Retina (tissue), 1 donor: Measurements from ENCODE around the gene PTPRD.

ENCODE experiments used
- DNase-seq: peaks from one replicate; pipeline ENCODE4 v3.0.0-alpha.2; 2016

The PTPRD gene

DNA sequence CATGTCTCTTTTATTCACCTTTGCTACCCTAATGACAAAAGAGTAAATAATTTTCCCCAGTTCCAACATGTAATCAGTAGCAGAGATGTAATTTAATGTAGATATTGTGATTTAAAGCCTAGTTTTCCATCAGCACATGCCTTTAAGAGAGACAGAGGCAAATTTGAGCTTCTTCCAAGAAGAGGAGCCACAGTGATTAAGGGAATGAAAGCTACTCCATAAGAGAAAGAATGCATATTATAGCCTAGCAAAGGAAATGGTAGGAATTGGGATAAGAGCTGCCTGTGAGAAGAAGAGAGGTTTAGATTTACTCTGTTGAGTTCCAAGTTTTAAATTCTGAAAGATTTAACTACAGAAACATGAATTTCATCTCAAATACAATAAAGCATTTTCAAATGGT, 2222.2 kb downstream of the PTPRD start:
- no peak for DNase-seq

DNA sequence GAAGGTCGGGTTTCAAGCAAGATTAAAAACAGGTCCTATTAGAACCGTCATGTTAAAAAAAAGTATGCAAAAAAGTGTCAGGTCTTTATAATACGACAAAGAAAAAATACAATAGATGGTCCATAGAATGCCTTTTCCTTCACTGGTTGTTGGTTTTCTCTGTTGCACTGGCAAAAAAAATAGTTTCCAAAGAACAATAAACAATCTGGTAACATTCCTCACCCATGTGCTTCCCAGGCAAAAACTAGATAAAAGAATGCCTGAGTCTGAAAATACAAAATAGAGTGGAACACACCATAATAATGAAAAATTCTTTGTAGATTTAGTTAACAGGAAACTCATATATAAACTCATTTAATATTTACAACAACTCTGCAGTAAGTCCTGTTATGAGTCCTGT, 2223.3 kb downstream of the PTPRD start:
- no peak for DNase-seq

DNA sequence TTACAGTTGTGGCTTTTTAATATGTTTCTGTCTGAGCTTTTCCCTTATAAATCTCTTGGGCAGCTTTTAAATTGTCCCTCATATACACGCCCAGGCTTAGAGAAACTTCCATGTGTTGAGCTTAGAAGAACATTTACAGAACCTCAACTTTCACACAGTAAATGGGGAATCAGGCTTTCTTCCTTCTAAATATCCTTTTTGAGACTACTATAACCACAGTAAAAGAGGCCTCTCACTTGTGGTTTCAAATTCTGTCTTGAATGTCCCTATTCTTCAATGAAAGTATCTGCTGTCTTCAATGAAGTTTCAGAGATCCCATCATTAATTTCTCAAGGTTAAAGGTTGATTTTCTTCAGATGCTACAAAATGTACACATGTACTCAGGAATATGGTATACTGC, 2224.7 kb downstream of the PTPRD start:
- DNase-seq: no peak

DNA sequence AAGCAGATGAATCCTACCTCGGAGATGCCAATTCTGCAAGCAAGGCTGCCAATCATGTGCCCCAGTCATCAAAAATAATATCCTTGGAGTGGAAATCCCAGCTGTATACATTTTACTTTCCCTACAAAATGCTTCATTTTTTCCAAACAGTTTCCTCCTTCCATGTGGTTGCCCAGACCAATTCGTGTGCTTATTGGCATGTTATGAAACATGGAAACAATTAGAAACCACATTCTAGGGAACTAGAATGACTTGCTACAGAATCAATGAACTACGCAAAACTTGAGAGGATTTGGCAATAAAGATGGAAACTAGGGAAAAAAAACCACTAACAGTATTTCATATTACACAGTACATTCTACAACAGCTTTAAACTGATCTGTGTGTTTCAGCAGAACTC, 2228.7 kb downstream of the PTPRD start:
- DNase-seq: no peak

DNA sequence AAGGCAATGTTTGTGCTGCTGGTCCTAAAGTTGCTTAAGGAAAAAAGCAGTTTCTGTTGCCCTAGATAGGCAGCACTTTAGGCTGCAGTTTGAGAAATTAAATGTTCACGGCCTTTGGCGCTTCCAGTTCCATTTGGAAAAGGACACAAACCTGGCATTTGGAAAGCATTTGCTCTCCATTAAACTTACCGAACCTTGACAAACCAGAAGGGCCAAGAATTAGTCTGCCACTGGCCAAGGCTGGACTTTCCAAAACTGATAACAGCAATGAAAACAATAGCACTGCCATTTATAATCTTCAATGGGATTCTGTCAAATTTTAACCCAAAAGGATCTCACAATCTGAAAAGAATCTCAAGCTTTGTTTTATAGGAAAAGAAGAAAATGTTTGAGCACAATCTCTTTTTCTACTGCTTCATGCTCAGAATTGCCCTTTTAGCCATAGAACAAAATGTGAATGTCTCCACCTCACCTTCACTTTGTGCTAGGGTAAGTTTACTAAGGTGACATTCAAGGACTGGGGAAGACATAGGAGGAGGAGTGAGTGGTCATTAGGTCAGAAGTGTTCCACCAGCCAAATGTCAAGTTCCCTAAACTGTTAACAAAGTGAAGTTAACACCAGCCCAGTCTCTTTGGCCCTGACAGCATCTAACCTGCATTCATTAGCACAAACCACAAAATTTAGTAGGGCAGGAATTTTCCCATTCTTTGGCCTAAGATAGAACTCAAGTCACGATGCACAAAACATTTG, 2229.8 kb downstream of the PTPRD start:
- DNase-seq: no peak

DNA sequence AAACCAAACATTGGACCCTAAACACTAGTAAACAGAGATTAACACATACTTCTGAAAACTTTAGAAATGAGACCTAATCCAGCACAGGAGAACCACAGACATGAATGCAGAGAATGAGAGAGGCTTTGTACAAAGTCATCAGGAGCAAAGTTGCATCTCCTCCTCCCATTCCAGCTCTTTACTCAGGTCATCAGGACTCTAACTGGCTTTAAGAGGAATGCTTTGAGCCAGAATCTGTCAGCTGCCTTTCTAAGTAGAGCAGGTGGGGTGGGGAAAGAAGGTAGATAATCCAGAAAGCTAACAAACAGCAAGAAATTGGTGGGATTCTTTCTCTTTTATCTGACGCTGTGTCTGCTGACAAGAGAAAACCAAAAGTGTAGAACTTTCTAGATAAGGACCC, 2230.5 kb downstream of the PTPRD start:
- DNase-seq: no peak

DNA sequence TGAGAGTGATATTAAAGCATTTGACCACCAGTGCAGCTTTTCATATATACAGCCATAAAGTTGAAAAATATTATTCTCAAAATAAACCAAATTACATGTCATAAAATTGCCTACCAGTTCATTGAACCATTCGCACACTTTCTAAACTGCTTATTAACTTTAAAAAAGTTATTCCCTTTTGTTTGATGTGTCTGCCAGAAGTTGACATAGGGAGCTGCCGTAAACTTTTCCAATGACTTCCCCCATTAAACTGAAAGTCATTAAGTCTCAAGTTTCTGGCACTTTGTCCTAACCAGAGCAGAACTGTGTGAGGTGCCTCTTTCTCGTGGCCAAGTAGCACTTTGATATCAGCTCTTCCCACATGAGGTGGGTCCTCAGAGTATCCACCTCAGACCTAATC, 2231.2 kb downstream of the PTPRD start:
- no peak for DNase-seq

DNA sequence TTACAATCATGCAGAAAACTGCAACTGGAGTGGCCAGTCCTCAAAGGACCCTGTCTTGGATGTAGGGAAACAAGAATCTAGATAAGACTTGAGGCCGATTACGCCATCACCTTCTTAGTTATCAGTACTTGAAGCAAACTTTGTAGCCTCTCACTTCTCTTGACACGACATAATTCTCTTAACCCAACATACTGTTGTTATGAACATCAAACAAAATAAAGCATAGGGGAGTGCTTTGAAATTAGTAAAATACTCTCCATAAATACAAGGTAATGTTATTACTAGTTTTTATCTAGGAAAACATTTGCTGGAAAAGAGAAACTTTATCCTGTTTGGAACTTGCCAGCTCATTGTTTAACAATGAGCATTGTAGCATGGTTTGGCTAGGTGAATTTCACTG, 2238.3 kb downstream of the PTPRD start:
- DNase-seq: no peak

DNA sequence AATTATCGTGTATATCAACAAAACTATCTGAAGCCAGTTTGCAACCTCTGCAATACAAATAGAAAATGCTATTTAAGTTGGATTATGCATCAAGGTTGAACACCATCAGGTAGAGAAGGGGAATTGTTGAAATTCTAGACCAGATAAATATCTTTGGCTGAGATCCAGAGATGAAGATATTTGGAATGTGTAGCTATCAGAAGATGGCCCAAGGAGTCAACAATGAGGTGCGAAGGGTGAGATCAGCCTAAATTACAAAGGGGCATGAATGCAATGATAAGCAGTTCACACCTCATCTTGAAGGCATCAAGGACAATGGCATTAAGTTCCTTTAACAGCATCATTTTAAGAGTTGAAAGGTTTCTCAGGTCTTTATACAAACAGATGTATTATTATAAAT, 2241.1 kb downstream of the PTPRD start:
- DNase-seq: no peak

DNA sequence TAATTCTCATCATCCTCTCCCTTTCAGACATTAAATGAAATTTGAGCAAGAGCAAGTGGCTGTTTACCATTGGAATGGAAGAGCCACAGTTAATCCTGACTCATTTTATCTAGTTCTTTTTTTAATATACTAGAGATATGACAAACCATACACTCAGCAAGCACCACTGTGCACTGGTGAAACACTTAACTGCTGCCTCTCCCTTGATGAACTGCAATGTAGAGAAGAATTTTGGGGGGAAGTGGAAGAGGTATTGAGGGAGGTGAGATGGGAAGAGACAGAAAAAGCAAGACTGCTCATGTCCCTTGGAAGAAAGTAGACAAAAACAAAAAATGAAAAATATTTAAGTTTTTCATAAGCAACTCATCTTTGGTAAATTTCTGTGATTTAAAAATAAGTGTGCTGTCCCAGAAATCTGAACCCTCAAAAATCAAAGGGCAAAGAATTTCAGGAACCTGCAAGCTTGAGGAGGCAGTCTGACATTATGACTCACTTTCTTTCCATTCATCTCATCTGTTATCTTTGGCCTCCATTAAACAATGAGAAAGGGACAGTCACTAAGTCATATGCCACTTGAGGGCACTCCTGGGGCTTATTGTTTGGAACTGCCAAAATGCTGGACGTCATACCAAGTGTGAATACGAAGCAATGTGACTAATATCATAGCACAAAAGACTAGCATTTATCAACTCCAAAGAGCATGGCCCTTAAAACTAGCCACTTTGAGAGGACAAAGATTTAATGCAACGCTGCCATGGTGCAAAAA, 2246.5 kb downstream of the PTPRD start:
- DNase-seq: no peak

DNA sequence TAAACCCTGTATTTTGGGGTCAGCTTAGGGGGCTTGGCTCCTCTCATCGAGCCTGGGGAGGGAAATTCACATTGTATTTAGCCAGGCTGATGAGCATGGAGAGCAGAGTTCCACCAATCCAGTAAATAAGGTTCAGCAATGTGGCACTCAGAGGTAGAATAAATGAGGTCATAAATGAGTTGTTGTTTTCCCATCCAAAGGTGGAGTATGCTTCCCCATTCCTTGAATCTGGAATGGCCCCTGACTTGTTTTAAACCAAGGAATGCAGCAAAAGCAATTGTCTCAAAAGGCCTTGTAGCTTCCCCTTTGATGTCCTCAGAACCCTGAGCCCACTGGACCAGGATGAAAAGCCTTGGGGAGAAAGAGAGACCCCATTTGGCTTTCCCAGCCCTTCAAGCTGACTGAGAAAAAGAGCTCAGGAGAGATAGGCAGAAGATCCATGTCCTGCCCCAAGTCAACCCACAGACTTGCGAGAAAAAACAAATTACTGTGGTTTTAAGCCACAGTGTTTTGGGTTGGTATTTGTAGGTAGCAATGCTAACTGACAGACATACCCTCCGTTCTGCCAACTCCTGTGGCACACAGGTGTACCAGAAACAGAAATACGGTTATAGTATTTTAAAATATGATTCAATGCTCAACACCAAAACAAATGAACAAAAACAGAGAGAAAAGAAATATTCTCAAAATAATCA, 2247.2 kb downstream of the PTPRD start:
- no peak for DNase-seq

DNA sequence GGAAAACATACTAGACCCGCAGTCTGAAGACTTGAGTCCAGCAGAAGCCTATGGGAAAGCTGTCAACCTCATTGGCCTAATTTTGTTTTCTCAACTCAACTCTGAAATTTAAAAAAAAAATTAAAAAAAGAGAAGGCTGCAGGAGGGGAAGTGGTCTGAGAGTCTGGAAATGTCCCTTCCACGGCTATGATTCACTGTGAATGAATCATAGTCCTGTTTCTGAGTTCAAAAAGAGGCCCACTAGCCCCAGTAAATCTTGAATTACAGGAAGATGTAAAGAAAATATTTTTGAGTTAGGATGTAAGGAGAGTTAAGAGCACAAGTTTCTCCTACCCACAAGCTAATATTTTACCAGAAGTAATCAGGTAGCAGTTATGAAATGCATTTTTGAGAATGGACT, 2247.8 kb downstream of the PTPRD start:
- no peak for DNase-seq

DNA sequence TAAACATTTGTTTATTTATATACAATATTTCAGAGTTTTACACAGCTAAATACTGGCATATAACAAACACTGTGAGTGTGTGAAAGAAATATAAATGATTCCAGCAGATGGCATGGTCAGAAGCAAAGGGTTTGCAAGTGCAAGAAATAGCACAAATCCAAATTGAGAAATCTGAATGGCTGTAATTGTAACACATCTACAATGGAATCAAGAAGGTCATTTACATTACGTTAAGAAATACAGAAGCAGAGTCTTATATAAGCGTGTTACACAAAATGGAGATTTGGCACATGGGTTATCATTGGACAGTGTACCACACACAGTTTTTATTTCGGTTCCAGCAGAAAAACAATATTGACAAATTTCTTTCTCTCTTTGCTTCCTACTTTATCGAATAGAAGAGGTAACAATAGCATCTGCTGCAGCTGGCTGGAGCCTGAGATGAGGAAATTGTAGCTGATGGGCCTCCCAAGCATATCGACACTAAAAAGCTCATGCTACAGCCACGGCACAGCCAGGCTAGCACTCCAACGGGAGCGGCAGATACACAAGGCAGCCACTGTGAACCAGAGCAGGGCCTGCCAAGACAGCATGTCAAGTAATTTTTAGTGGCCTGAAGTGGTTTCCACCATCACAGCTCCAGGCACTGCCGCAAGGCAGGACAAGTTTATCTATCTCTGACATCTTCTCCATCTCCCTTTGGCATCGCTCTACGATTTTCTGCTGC, 2248.6 kb downstream of the PTPRD start:
- DNase-seq: no peak

DNA sequence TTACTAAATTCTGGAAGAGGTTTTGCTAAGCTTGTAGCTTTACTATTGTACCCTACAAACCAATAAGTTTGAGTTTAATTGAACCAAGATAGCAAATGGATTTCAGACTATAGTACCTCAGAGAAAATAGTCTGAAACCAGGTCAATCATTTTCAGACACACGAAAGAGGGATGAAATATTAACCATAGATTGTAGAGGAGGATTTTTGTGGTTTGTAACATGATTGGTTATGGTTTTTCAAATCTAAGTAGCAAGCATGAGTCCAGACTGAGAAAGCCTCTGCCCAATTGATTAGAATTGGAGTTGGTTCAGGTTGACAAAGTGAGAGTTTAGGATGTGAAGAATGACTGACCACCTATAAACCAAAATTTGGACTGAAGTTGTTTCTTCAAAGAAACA, 2250.6 kb downstream of the PTPRD start:
- DNase-seq: no peak

DNA sequence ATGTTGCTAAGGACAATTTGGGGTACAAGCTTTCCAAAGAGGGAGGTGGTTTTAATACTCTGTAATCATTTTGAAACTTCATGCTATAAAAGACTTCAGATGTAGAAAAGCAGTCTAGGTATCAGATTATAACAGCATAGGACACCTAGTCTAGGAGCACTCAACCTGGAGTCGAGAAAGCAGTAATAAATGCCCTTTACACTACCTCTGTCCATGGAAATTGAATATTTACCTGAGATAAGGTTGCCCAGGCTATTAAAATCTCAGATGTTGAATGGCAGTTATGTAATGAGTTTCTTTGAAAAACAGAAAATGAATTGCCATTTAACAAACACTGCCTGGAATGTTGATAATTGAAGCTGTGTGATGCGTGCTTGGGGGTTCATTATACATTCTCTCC, 2251.4 kb downstream of the PTPRD start:
- no peak for DNase-seq

DNA sequence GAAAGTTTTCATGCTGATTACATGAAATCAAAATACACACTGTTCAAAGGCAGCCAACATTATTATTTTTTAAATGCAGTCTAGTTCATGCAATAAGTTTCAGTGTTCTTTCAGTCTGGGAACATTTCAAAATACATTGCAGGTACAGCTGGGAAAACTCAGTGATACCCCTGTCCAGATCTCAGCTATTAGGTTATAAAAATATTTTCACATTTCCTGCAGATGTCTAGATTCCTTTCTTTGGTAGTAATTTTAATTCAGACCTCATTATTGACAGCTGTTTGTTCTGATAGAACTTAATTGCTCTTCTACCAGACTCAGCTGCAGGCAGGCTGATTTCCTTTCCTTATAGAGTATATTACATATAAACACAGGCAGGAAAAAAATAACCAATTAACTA, 2256.4 kb downstream of the PTPRD start:
- no peak for DNase-seq

DNA sequence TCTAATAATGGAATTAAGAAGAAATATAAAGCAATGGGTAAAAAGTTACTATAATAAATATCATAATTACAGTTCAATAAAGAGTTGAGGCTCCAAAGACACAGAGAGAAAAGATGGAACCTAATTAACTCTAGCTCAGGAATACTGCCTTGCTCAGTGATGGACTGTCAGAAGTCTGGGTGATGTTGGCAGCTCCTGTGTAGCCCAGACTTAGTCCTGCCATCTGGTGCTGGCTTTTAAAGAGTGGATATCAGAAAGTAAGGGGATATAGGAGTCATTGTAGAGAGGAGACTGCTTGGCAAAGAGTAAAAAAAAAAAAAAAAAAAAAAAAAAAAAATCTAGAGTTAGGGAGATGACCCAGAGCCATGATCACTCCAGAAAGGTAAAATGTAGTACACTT, 2261.4 kb downstream of the PTPRD start:
- no peak for DNase-seq

DNA sequence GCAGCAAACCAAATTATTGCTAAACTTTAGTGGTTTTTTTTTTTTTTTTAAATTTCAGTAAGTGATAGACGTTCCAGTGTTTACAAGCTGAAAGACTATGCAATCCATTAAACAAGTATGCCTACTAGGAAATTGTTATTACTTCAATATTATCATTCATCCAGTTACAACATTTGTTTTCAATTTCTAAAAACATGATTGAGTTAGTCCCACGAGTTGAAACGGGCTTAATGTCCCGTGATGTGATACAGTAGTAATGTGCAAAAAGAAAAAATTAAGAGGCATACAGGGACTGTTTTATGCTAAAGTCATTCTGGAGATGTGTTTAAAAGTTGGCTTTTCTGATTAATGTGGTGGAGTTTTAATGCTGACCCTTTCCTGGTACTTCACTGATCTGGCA, 2262.9 kb downstream of the PTPRD start:
- DNase-seq: no peak

DNA sequence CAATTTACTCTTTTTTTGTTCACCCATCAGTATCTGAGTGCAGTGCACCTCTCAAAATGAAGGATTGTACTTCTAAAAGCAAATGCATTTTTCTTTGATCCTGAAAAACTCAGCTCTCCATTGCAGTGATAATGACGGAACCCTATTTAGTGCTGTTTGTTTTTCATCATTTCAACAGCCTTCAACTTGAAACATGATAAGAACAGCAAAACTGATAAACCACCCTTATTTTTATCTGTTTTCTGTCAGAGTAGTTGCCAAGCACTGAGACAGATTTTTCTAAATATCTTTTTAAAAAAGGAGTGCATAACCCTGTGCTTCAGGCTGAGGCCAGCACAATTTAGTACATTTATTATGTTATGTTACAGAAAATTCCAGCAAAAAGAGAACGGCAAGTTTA, 2263.4 kb downstream of the PTPRD start:
- no peak for DNase-seq

DNA sequence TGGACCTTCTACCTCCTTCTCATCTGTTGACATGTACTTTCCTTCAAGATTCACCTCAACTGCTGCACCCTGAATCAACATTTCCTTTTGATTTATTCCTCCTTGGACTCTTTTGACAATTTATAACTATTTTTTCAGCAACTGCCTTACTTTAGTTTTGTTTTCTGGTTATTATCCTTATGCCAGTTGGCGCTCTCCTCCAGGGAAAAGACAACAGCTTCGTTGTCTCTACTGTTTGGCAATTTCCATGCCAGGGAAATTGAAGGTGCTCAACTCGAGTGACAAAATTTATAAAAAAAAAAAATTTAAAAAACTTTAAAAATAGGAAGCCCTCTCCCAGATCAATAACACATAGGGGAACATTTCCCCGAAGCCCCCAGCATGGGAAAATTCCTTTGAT, 2264.0 kb downstream of the PTPRD start:
- no peak for DNase-seq

DNA sequence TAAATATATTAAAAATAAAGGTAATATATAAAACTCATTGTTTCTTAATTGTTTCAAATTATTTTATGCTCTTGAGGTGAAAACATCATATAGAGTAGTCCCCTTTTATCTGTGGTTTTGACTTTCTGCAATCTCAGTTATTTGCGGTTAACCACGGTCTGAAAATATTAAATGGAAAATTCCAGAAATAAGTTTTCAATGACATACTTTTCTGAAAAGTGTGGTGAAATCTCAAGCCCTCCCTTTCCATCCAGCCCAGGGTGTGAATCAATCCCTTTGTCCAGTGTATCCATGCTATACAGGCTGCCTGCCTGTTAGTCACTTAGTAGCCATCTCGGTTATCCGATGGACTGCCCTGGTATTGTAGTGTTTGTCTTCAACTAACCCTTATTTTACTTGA, 2266.5 kb downstream of the PTPRD start:
- no peak for DNase-seq

DNA sequence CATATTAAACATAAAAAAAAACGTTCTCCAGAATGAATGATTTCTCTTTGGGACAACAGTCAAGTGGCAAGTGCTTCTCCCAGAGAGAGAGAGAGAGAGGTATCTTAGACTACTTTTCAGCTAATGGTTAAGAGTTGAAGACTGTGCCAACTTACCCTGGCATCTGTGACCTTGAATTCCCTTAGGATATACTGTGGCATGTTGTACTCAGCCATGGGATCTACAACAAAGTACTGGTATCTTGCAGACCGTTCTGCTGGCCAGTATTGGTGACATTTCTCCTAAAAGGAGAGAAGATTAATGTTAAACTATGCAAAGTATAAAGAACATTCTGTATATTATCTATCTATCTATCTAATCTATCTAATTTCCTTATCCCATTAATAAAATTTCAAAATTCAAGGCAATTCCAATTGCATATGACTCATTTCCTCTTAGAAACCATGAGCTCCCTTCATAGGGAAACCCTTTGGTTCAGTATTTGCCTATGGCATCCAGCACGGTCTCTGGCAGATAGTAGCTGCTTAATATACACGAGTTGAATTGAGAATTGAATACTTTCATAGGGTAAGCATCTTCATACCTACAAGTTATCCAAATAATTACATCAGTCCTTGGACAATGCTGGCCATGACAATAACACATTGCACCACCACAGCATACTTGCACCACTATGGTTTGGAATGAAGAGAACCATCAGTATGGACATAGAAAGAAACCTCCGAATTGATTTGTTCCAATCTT, 2273.9 kb downstream of the PTPRD start:
- DNase-seq: no peak
